ENCODE results near the gene PTPRF. TPM values are rescaled to one million over a fixed set of nuclear protein-coding genes. Genes with fewer than 3 reads are reported as not detected.

Gene PTPRF
- total and polyA plus RNA-seq, 8 donors = 123 to 279 (median 195) TPM

- ATAC-seq = no peak
Observed at GRCh38 chr1:43488165-43488564, 42.5 kb upstream of the PTPRF start.

GRCh38 chr1:43491061-43491460 lies 39.6 kb upstream of the PTPRF start:
- H3K9me3 ChIP-seq = peaks cover 0 to 52% of the 10 kb centered on the region in 2 donors
- no peaks in the 10 kb centered on the region for H3K36me3 ChIP-seq
- no peak overlapping the region for H3K4me3 ChIP-seq
- TF ChIP-seq CTCF (IDR thresholded peaks at IDR 0.05) = no peak
- intact Hi-C loops (cut with DNase I) = no loop called here
- no peaks in the 10 kb centered on the region for H3K27me3 ChIP-seq
- DNase-seq = no peak
- peaks cover 8 to 10% of the 10 kb centered on the region in 2 donors for H3K4me1 ChIP-seq
- H3K27ac ChIP-seq = no peak overlapping the region
- no peak for ATAC-seq

More at GRCh38 chr1:43488165-43488564, 42.5 kb upstream of the PTPRF start:
- Histone ChIP-seq H3K36me3 (no peaks in the 10 kb centered on the region), H3K27ac (no peak overlapping the region), H3K4me1 (no peaks in the 10 kb centered on the region), H3K27me3 (no peaks in the 10 kb centered on the region), H3K9me3 (peaks cover 0 to 52% of the 10 kb centered on the region in 2 donors), H3K4me3 (no peak overlapping the region)
- DNase-seq = no peak
- TF ChIP-seq CTCF (IDR thresholded peaks at IDR 0.05) = no peak
- intact Hi-C loops (cut with DNase I) = no loop called here

- no peak overlapping the region for H3K4me3 ChIP-seq
- no peak for ATAC-seq
- TF ChIP-seq CTCF (IDR thresholded peaks at IDR 0.05) = no peak
- intact Hi-C loops (cut with DNase I) = no loop called here
- peak in 1 of 4 donors; percentile 52 for DNase-seq
- no peaks in the 10 kb centered on the region for H3K36me3 ChIP-seq
- peak overlapping the region in 1 of 2 donors; percentile 8 for H3K27ac ChIP-seq
- peaks cover 0 to 41% of the 10 kb centered on the region in 2 donors for H3K9me3 ChIP-seq
- H3K4me1 ChIP-seq = peaks cover 8 to 10% of the 10 kb centered on the region in 2 donors
- H3K27me3 ChIP-seq = no peaks in the 10 kb centered on the region
Observed at GRCh38 chr1:43492826-43493225, 37.9 kb upstream of the PTPRF start.

- Histone ChIP-seq H3K27me3 (no peaks in the 10 kb centered on the region), H3K4me1 (peaks cover 8 to 10% of the 10 kb centered on the region in 2 donors), H3K27ac (peak overlapping the region in 1 of 2 donors; percentile 28), H3K9me3 (peaks cover 0 to 31% of the 10 kb centered on the region in 2 donors), H3K4me3 (no peak overlapping the region), H3K36me3 (no peaks in the 10 kb centered on the region)
- ATAC-seq (peak; percentile 56), DNase-seq (peak in 1 of 4 donors; percentile 44)
- TF ChIP-seq CTCF (IDR thresholded peaks at IDR 0.05) = no peak
- intact Hi-C loops (cut with DNase I) = no loop called here
Observed at GRCh38 chr1:43493661-43494450, 36.8 kb upstream of the PTPRF start.

DNA sequence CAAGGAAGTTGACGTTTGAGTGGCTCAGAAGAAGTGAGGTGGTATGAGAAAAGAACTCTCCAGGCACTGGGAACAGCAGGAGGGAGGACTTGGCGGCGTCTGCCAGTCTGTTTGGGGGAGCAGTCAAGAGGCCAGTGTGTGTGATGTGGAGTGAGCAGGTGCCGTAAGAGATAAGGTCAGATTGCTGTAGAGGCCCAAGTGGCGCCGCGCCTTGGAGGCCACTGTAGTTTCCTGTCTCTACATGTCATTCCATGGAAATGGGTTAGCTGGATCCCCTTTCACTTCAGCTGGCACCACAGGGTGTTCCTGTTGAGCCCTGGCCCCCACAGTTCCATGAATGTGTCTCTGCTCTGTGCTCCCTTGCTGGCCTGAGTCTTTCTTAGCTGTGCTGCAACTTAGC lies 35.5 kb upstream of the PTPRF start:
- peaks cover 8 to 10% of the 10 kb centered on the region in 2 donors for H3K4me1 ChIP-seq
- peaks cover 0 to 18% of the 10 kb centered on the region in 2 donors for H3K9me3 ChIP-seq
- H3K27me3 ChIP-seq = no peaks in the 10 kb centered on the region
- intact Hi-C loops (cut with DNase I) = no loop called here
- H3K27ac ChIP-seq = no peak overlapping the region
- no peak for TF ChIP-seq CTCF (IDR thresholded peaks at IDR 0.05)
- H3K36me3 ChIP-seq = no peaks in the 10 kb centered on the region
- H3K4me3 ChIP-seq = no peak overlapping the region
- DNase-seq (peak in 2 of 4 donors; percentile 73 to 81), ATAC-seq (peak; percentile 95)

Data from left lung (tissue), 10 donors.